HG03439 (cell line): ENCODE results near the gene LRRTM4.
"Not testable (repeated sequence)": the region's sequence is repeated elsewhere in the genome, so short reads cannot be mapped to it uniquely, and the experiment has no call there.

ENCODE experiments used
- ATAC-seq: cut with Tn5 transposase; IDR thresholded peaks from one replicate; pipeline ENCODE4 v1.9.1; 2021; ENCODE audit warnings: mild to moderate bottlenecking, moderate library complexity; ENCODE audit not compliant: unreplicated experiment

LRRTM4 gene

GRCh38 chr2:77179297-77179696, 342.9 kb downstream of the LRRTM4 start:
- no peak for ATAC-seq

DNA sequence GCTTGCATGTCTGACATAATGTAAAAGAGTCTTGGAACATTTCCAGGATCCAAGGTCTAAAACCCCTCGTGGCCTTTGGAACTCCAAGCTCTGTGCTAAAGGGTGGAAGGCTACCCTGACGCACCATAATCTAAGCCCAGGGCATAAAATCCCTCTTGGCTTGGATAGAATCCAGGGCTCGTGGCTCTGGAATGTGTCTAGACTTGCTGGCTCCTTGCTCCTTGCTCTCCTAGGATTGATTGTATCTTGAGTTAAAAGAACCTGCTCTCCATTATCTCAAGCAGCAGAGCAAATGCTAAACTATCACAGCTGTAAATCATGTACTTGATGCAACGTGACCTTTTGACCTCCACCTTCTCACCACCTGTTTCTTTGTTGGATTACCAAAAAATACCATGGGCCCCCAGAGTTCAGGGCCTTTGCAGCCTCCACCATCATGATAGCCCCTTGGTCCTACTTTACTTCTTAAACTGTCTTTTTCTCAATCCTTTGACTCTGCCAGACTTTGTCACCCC, 346.9 kb downstream of the LRRTM4 start:
- ATAC-seq, result not testable (repeated sequence)

- ATAC-seq, result no peak
These were observed 352.8 kb downstream of the LRRTM4 start for GRCh38 chr2:77169426-77169825.

GRCh38 chr2:77164021-77164420, 358.2 kb downstream of the LRRTM4 start:
- ATAC-seq, result not testable (repeated sequence)

- ATAC-seq, result no peak
These were observed 361.2 kb downstream of the LRRTM4 start for GRCh38 chr2:77161009-77161408.

GRCh38 chr2:77156599-77156998, 365.6 kb downstream of the LRRTM4 start:
- ATAC-seq, result no peak

- no peak for ATAC-seq
These were observed 366.7 kb downstream of the LRRTM4 start for GRCh38 chr2:77155511-77155910.

GRCh38 chr2:77149565-77149964, 372.6 kb downstream of the LRRTM4 start:
- ATAC-seq, result no peak

DNA sequence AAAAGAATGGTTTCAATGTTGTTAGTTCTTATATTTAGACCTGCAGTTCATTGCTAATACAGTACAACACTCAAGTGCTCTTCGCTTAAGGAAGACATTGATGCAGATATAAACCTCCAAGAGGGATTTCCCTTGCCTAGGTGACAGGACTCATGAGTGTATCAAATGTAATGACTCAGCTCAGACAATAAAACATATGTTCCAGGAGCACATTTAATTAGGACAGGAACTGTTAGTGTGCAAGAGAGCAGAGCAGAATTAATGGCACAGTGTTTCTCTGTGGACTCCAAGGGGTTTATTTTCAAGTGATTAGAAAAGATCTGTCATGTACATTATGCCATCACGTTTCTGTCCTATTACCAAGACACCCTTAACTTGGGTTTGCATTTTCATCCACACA, 375.0 kb downstream of the LRRTM4 start:
- no peak for ATAC-seq

DNA sequence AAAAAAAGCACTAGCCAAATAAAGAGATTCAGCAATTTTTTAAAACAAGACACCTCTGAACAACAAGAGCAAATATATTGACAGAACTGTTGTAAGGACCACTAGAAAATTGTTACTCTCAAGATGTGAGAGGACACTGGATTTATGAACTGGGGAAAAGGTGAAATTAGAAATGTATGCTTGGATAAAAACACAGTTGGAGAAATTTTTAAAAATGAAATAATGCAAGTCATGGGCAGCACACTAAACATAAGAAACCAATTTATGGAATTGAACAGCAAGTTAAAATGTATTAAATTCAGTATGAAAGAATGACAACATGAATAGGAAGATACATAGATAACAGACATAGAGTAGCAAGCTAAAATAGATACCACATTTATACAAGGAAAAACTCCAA, 377.4 kb downstream of the LRRTM4 start:
- ATAC-seq, result no peak

DNA sequence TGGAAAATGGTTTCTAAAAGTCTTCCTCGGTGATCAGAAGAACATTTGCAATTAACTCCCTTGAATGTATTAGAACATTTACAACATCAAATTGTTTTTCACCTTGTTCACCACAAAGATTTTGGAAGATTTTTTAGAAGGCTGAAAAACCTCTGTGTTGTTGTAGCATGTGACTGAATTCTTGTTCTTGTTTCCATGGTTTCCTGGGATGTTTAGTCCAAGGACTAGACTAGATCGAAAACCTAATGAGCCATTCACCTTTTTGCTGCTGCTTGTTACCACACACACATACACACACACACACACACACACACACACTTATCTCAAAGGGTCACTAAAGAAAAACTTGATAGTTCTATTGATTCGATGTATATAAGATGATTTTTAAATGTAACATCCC, 380.0 kb downstream of the LRRTM4 start:
- ATAC-seq, result no peak

- not testable (repeated sequence) for ATAC-seq
These were observed 393.7 kb downstream of the LRRTM4 start for GRCh38 chr2:77128479-77128878.

DNA sequence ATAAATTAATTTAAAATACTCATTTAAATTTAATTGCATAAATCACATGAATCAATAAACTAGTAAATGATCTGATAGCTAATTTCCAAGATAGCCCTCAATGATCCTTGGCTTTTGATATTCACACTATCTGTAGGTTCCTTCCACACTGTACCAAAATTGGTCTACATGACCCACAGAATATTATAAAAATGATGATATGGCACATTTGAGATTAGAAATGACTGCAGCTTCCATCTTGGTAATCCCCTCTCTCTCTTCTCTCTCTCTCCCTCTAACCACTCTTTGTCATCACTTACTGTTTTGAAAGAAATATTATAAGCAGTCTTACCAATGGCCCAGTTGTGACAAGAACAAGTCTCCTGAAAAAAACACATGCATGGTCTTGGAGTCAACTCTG, 394.8 kb downstream of the LRRTM4 start:
- no peak for ATAC-seq

- no peak for ATAC-seq
These were observed 400.7 kb downstream of the LRRTM4 start for GRCh38 chr2:77121518-77121917.

- ATAC-seq, result no peak
These were observed 402.8 kb downstream of the LRRTM4 start for GRCh38 chr2:77119333-77119732.

- no peak for ATAC-seq
These were observed 413.3 kb downstream of the LRRTM4 start for GRCh38 chr2:77108915-77109314.

DNA sequence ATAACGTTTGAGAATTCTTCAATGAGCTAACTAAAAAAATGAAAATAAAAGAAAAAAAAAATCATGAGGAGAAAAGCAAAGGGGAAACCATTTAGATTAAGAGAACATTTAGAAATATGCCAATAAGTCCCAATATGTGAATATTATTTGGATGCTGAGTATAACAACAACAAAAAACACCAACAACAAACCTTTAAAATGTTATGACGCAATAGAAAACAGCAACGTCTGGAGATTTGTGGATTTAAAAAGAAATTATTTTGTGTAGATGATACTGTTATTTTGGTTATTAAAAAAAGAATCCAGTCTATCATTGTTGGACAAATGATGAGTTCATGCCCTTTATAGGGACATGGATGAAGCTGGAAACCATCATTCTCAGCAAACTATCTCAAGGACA, 417.2 kb downstream of the LRRTM4 start:
- no peak for ATAC-seq

DNA sequence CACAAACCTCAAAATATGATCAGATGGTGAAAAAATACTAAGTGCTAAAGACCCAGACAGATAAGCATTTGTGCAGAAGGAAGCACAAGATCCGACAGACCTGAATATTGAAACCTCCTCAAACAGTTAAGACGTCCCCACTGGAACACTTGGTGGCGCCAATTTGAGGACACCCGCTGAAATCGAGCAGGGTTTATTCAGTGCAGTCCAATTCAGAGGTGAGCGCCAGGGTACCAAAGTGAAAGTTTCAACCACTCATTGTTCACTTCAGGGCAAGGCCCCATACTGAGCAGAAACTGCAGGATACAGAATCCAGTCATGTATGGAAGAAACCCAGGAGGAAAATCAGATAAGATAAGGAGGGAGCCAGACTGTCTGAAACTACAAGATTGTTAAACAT, 417.6 kb downstream of the LRRTM4 start:
- ATAC-seq, result no peak

- no peak for ATAC-seq
These were observed 419.2 kb downstream of the LRRTM4 start for GRCh38 chr2:77102927-77103326.

DNA sequence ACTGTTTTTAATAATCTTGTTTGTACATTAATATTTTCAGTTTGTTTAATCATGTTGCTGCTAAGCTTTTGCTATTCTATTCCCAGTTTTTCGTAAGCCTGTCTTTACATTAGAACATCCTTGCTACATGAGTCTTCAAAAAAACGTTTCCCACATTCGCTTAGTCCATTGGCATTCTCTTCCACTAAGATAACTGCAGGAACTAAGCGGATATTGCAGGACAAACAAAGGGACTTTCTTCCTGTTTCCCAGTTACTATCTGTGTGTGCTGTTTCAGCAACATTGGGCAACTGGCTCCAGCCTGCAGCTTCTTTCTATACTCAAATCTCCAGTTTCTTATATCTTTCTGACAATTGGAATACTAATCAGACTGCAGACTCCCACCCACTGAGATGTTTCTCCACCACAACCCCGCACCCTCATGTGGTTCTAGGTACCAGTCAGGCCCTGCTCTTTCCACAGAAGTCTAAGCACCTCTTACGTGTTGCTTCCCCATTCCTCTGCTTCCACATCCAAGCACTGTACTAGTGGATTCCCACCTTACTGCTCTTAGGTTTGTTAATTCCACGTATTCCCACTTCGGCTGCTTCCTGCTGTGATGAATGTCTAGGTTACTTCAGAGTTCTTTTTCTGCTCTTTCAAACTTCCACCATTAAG, 420.3 kb downstream of the LRRTM4 start:
- ATAC-seq, result no peak

DNA sequence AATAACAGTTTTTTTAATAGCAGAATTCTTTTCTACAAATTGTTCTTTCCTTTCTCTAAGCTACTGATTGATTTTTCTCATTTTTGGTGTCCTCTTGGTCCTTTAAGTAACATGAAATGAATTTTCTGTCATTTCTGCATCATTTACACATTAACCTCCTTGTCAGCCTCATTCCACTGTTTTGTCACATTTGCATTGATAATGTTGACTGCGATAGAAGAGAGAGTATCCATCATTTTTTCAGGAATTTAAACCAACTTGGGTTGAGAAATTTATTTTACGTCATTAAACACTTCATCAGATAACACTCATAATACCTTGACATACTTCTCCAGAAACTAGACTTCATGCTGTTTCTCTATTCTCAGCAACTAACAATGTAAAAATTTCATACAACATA, 422.2 kb downstream of the LRRTM4 start:
- no peak for ATAC-seq

DNA sequence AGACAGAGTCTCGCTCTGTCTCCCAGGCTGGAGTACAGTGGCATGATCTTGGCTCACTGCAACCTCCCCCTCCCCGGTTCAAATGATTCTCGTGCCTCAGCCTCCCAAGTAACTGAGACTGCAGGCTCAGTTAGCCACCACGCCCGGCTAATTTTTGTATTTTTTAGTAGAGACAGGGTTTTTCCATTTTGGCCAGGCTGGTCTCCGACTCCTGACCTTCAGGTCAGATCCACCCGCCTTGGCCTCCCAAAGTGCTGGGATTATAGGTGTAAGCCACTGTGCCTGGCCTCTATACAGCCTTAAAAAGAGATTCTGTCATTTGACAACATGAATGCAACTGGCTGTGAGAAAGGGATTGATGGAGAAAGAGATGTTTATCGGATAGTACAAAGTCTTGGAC, 426.7 kb downstream of the LRRTM4 start:
- not testable (repeated sequence) for ATAC-seq

DNA sequence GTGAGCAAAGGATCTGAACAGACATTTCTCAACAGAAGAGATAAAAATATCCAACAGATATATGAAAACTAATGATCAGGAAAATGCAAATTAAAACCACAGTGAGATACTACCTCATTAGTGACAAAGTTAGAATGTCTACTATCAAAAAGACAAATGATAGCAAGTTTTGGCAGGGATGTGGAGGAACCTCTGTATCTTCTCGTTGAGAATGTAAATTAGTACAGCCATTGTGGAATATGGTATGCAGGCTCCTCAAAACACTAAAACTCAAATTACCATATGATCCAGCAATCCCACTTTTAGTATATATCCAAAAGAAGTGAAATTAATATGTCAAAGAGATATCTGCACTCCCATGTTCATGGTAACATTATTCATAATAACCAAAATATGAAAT, 427.1 kb downstream of the LRRTM4 start:
- no peak for ATAC-seq
